CD4-positive, alpha-beta T cell (primary cell): ENCODE data around the gene TAS1R3. TPM values are rescaled to one million over a fixed set of nuclear protein-coding genes. Genes with fewer than 3 reads are reported as not detected.
"Not testable (repeated sequence)": the region's sequence is repeated elsewhere in the genome, so short reads cannot be mapped to it uniquely, and the experiment has no call there.

Experiments
- ATAC-seq: fragments of 200-7000 bp; cut with Tn5 transposase; one replicate; pipeline ENCODE4 v1.10.0; 2022; ENCODE audit warnings: mild to moderate bottlenecking; ENCODE audit not compliant: poor library complexity
- CTCF ChIA-PET: fragments of 350-600 bp; sonication (Branson Sonifier 250); formaldehyde crosslinking; loops from one replicate; lab custom pipeline; 2021; ENCODE audit warnings: antibody characterized with exemption, inconsistent platforms; lab: Charles Lee
- POLR2A ChIA-PET: fragments of 350-600 bp; sonication (Branson Sonifier 250); formaldehyde crosslinking; loops from one replicate; lab custom pipeline; 2021; ENCODE audit warnings: antibody characterized with exemption, inconsistent platforms; lab: Charles Lee
- DNase-seq, 14 experiments: peaks; one replicate each; pipeline ENCODE4 v3.0.0-alpha.2; 2013 to 2020; ENCODE audit warnings: mixed read lengths in 2 of 14
- H3K27ac ChIP-seq, 2 donors: one replicate each; pipeline versions ENCODE4 v1.5.1 to v1.7.0; 2013; ENCODE audit warnings: low read length in 2 of 2, low read depth in 1 of 2, mild to moderate bottlenecking in 1 of 2
- H3K27me3 ChIP-seq, 2 experiments: 1 replicate in 1 of 2; 2 replicates in 1 of 2; pipeline versions ENCODE4 v1.6.1 to v1.7.0; 2013; ENCODE audit warnings: low read length in 2 of 2, control low read depth in 1 of 2, mild to moderate bottlenecking in 1 of 2, moderate library complexity in 1 of 2; ENCODE audit not compliant: insufficient read depth in 2 of 2, control insufficient read depth in 1 of 2
- H3K36me3 ChIP-seq: one replicate; pipeline ENCODE4 v1.6.1; 2013; ENCODE audit warnings: low read length, control low read depth; ENCODE audit not compliant: insufficient read depth
- H3K4me1 ChIP-seq: one replicate; pipeline ENCODE4 v1.6.1; 2013; ENCODE audit warnings: low read length, control low read depth; ENCODE audit not compliant: insufficient read depth
- H3K4me3 ChIP-seq: one replicate; pipeline ENCODE4 v1.5.1; 2013; ENCODE audit warnings: mild to moderate bottlenecking, low read length, moderate library complexity
- H3K9me3 ChIP-seq, 2 experiments: 1 replicate in 1 of 2; 2 replicates in 1 of 2; pipeline versions ENCODE4 v1.6.1 to v1.7.0; 2013; ENCODE audit warnings: low read length in 2 of 2, mild to moderate bottlenecking in 2 of 2, control low read depth in 1 of 2, moderate library complexity in 1 of 2; ENCODE audit not compliant: control insufficient read depth in 1 of 2, insufficient read depth in 1 of 2
- H3K27ac Mint-ChIP-seq: one replicate; pipeline ENCODE4 v1.8.0; 2020; ENCODE audit warnings: mixed read lengths
- H3K27me3 Mint-ChIP-seq: one replicate; pipeline ENCODE4 v1.8.0; 2021; ENCODE audit warnings: mixed read lengths
- H3K36me3 Mint-ChIP-seq: one replicate; pipeline ENCODE4 v1.8.0; 2021; ENCODE audit warnings: low read depth, mixed read lengths
- H3K4me1 Mint-ChIP-seq: one replicate; pipeline ENCODE4 v1.8.0; 2021; ENCODE audit warnings: low read depth, mixed read lengths
- H3K4me3 Mint-ChIP-seq: one replicate; pipeline ENCODE4 v1.8.0; 2020; ENCODE audit warnings: mild to moderate bottlenecking, mixed read lengths
- H3K9me3 Mint-ChIP-seq: one replicate; pipeline ENCODE4 v1.8.0; 2020; ENCODE audit warnings: mixed read lengths
- intact Hi-C, 2 experiments: fragments of 100-400 bp; cut with DNase I in 1 of 2; cut with micrococcal nuclease in 1 of 2; formaldehyde crosslinking; loops; one replicate each; pipeline versions ENCODE4 v1.15.1 to v1.9.0; 2023 to 2025; cut with DNase I, micrococcal nuclease
- total RNA-seq, 174 experiments: library from RNA in 2 of 174; stranded (reverse) in 2 of 174; gene quantifications; one replicate each; pipeline ENCODE4 v1.2.3 and lab custom pipeline; 2021 to 2026
- TF ChIP-seq, protein P1 (sequence below): fragments of 200-600 bp; IDR thresholded peaks from one replicate; pipeline ENCODE4 v1.8.0; 2022; ENCODE audit warnings: antibody characterized with exemption, mild to moderate bottlenecking

The TAS1R3 gene
- total RNA-seq, 2 experiments from 2014 or later: 3.3 to 3.4 TPM

DNA sequence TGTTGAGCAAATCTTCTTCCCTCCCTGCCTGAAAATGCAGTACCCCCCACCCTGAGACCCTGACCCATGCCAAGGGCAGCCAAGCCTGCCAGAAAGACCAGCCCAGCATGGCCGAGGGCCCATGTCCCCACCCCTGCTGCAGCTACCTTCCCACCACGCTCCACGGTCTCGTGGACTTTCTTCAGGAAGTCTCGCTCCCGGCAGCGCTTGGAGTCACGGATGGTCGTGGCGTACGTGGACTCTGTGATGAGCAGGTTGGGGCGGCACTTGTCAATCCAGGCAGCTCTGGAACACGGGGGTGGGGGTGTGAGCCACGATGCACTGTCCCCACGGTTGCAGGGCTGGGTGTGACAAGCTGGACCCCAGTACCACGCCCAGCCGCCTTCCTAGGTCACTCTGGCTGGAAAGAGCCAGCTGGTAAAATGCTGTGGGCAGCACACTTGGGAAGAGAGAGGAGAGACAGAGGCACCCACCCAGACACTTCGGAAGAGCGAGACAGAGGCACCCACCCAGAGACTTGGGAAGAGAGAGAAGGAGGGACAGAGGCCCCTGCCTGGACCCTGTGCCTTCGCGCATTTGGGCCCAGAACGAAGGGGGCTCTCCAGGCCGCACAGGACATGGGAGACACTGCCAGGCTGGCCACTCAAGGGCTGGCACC lies 16.3 kb upstream of the TAS1R3 start:
- intact Hi-C loops: no loop called here
- Mint-ChIP-seq H3K9me3 (no peaks in the 10 kb centered on the region), H3K4me1 (peaks cover 4% of the 10 kb centered on the region), H3K27me3 (no peaks in the 10 kb centered on the region), H3K4me3 (no peak overlapping the region), H3K27ac (no peak overlapping the region), H3K36me3 (peaks cover 33% of the 10 kb centered on the region)
- Histone ChIP-seq H3K36me3 (peaks cover 76% of the 10 kb centered on the region), H3K4me1 (peaks cover 12% of the 10 kb centered on the region), H3K9me3 (no peaks in the 10 kb centered on the region), H3K27ac (no peak overlapping the region), H3K4me3 (no peak overlapping the region), H3K27me3 (no peaks in the 10 kb centered on the region)
- TF ChIP-seq, protein P1, sequence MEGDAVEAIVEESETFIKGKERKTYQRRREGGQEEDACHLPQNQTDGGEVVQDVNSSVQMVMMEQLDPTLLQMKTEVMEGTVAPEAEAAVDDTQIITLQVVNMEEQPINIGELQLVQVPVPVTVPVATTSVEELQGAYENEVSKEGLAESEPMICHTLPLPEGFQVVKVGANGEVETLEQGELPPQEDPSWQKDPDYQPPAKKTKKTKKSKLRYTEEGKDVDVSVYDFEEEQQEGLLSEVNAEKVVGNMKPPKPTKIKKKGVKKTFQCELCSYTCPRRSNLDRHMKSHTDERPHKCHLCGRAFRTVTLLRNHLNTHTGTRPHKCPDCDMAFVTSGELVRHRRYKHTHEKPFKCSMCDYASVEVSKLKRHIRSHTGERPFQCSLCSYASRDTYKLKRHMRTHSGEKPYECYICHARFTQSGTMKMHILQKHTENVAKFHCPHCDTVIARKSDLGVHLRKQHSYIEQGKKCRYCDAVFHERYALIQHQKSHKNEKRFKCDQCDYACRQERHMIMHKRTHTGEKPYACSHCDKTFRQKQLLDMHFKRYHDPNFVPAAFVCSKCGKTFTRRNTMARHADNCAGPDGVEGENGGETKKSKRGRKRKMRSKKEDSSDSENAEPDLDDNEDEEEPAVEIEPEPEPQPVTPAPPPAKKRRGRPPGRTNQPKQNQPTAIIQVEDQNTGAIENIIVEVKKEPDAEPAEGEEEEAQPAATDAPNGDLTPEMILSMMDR: no peak
- ATAC-seq: no peak
- no peak for DNase-seq
- POLR2A ChIA-PET: no interaction called here
- CTCF ChIA-PET: no interaction called here

DNA sequence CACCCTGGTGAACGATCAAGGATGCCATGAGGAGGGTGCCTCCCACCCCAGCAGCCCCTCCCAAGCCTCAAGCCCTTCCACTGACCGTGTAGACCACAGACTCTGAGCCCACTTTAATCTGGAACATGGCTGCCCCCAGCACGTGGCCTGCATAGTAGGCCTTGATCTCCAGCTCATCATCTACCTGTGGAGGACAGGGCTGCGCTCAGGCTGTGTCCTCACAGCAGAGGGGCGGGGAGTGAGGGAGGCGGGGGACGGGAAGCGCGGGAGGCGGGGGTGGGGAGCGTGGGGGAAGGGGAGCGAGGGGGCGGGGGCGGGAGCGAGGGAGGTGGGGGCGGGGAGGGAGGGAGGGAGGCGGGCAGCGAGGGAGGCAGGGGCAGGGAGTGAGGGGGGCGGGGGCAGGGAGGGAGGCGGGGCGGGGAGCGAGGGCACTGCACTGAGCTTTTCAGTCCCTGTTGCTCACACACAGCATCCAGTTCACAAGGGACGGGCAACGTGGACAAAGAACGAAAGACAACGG lies 15.6 kb upstream of the TAS1R3 start:
- H3K4me3 Mint-ChIP-seq: no peak overlapping the region
- DNase-seq: no peak
- Histone ChIP-seq H3K4me3 (no peak overlapping the region), H3K27ac (no peak overlapping the region), H3K9me3 (no peaks in the 10 kb centered on the region), H3K4me1 (peaks cover 11% of the 10 kb centered on the region), H3K27me3 (no peaks in the 10 kb centered on the region), H3K36me3 (peaks cover 76% of the 10 kb centered on the region)
- TF ChIP-seq, protein P1: no peak
- POLR2A ChIA-PET: no interaction called here
- no peaks in the 10 kb centered on the region for H3K9me3 Mint-ChIP-seq
- no peak overlapping the region for H3K27ac Mint-ChIP-seq
- ATAC-seq: no peak
- H3K36me3 Mint-ChIP-seq: peaks cover 37% of the 10 kb centered on the region
- H3K27me3 Mint-ChIP-seq: no peaks in the 10 kb centered on the region
- H3K4me1 Mint-ChIP-seq: peaks cover 4% of the 10 kb centered on the region
- CTCF ChIA-PET: no interaction called here
- intact Hi-C loops: no loop called here

DNA sequence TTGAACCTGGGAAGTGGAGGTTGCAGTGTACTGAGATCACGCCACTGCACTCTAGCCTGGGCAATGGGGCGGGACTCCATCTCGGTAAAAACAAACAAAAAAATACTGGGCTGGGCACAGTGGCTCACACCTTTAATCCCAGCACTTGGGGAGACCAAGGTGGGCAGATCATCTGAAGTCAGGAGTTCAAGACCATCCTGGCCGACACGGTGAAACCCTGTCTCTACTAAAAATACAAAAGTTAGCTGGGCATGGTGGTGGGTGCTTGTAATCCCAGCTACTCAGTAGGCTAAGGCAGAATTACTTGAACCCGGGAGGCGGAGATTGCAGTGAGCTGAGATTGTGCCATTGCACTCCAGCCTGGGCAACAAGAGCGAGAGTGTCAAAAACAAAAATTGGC lies 14.9 kb upstream of the TAS1R3 start:
- H3K9me3 Mint-ChIP-seq, H3K27me3 Mint-ChIP-seq, H3K4me1 Mint-ChIP-seq, H3K27ac ChIP-seq, H3K27me3 ChIP-seq, H3K4me3 ChIP-seq, POLR2A ChIA-PET, DNase-seq, H3K4me3 Mint-ChIP-seq, ATAC-seq, intact Hi-C loops, CTCF ChIA-PET, H3K9me3 ChIP-seq, H3K27ac Mint-ChIP-seq: not testable (repeated sequence)
- peaks cover 37% of the 10 kb centered on the region for H3K36me3 Mint-ChIP-seq
- peaks cover 76% of the 10 kb centered on the region for H3K36me3 ChIP-seq
- H3K4me1 ChIP-seq: peaks cover 18% of the 10 kb centered on the region

DNA sequence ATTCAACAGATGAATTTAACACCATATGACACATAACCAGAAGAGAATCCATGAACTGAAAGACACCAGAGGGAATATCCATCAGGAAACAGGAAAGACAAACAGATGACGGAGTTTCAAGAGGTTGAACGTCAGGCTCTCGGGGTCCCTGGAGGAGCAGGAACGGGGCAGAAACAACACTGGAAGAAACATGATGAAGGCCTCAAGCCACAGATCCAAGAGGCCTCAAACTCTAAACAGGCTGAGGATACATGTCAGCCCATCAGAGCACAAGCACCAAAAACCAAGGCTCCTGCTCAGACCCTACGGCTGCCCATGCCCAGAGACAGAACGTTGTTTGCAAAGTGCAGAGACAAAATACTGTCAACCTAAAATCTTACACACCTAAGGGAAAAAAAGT lies 13.7 kb upstream of the TAS1R3 start:
- DNase-seq (no peak), ATAC-seq (no peak)
- H3K36me3 Mint-ChIP-seq: peaks cover 32% of the 10 kb centered on the region
- Histone ChIP-seq H3K4me1 (peaks cover 30% of the 10 kb centered on the region), H3K36me3 (peaks cover 75% of the 10 kb centered on the region), H3K27ac (no peak overlapping the region), H3K4me3 (no peak overlapping the region), H3K27me3 (no peaks in the 10 kb centered on the region), H3K9me3 (peaks cover 0 to 4% of the 10 kb centered on the region in 2 experiments)
- ChIA-PET CTCF (no interaction called here), POLR2A (no interaction called here)
- intact Hi-C loops: no loop called here
- H3K4me1 Mint-ChIP-seq: no peaks in the 10 kb centered on the region
- no peak overlapping the region for H3K4me3 Mint-ChIP-seq
- no peaks in the 10 kb centered on the region for H3K27me3 Mint-ChIP-seq
- TF ChIP-seq, protein P1: no peak
- peak overlapping the region; percentile 8 for H3K27ac Mint-ChIP-seq
- no peaks in the 10 kb centered on the region for H3K9me3 Mint-ChIP-seq
